Fibroblast of pulmonary artery (primary cell): ENCODE measurements around the gene LEF1.

ENCODE experiments used
- DNase-seq: peaks from one replicate; pipeline ENCODE4 v3.0.0-alpha.2; 2010; ENCODE audit warnings: low read depth
- H3K4me3 ChIP-seq: replicated peaks from 2 replicates; pipeline ENCODE4 v1.5.1; 2011; ENCODE audit warnings: low read depth, mild to moderate bottlenecking, control low read depth, low read length, moderate library complexity
- TF ChIP-seq, protein P1 (sequence below): IDR thresholded peaks from 2 replicates; pipeline ENCODE4 v1.5.1; 2011; ENCODE audit warnings: mild to moderate bottlenecking, control low read depth, low read length, inconsistent platforms; ENCODE audit errors: missing control alignments

The LEF1 gene

DNA sequence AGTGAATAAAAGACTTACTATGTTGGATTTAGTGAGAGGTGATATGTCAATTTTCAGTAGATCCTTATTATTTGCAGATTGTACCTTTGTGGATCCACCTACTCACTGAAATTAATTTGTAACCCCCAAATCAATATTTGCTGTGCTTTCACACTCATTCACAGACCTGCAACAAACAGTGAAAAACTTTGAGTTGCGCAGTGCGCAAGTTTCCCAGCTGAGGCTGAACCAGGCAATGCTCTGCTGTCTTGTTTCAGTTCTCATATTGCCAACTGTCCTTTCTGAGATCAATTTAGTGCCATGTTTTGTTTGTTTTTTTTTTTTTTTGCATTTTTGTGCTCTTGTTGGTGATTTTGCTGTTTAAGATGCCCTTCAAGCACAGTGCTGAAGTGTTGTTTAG, 40.8 kb upstream of the LEF1 start:
- TF ChIP-seq, protein P1, sequence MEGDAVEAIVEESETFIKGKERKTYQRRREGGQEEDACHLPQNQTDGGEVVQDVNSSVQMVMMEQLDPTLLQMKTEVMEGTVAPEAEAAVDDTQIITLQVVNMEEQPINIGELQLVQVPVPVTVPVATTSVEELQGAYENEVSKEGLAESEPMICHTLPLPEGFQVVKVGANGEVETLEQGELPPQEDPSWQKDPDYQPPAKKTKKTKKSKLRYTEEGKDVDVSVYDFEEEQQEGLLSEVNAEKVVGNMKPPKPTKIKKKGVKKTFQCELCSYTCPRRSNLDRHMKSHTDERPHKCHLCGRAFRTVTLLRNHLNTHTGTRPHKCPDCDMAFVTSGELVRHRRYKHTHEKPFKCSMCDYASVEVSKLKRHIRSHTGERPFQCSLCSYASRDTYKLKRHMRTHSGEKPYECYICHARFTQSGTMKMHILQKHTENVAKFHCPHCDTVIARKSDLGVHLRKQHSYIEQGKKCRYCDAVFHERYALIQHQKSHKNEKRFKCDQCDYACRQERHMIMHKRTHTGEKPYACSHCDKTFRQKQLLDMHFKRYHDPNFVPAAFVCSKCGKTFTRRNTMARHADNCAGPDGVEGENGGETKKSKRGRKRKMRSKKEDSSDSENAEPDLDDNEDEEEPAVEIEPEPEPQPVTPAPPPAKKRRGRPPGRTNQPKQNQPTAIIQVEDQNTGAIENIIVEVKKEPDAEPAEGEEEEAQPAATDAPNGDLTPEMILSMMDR, result no peak
- H3K4me3 ChIP-seq, result no peak overlapping the region
- DNase-seq, result no peak

DNA sequence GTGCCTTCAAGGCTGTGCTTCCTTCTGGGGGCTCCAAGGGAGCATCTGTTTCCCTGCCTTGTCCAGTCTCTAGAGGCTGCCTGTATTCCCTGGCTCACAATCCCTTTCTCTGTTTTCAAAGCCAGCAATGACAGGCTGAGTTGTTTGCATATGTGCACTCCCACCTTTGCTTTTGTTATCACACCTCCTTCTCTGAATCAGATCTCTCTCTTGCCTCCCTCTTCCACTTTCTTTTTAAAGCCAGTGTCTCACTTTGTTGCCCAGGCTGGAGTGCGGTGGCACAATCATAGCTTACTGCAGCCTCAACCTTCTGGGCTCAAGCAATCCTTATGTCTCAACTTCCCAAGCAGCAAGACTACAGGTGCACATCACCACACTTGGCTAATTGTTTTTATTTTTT, 37.1 kb upstream of the LEF1 start:
- H3K4me3 ChIP-seq, result no peak overlapping the region
- no peak for DNase-seq
- TF ChIP-seq, protein P1, result no peak

DNA sequence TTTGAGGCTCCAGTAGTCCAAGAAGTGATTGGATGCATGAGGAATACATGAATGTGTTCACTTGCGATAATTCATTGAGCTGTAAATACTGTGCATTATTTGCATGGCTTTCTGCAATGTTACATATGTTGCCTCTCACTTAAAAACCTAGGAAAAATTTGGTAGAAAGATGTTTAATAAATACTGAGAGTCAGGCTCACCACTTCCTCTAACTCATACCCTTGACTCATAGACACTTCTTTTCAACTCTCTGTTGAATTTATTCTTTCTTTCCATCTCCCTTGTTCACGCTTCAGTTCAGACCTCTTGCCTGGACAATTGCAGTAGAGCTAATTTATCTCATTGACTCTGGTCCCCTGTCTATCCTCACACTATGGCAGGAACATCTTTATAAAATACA, 35.8 kb upstream of the LEF1 start:
- no peak for DNase-seq
- no peak overlapping the region for H3K4me3 ChIP-seq
- TF ChIP-seq, protein P1, result no peak

DNA sequence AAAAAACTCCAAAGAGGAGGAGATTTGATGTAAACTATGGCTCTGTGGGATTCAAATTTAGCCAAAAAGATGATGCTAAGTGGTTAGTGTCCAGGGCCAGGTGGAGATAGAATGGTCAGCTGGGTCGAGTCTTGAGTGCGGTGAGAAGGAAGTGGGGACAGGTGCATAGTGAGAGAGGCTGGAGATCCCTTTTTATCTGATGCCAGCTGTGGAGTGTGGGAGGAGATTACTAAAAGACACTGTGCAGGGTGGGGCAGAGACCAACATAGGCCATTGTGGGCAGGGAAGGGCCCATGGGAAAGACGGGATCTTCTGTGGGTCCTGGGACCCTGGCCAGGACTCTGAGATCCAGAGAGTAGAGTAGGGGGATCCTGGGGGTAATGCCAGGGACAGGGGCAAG, 34.6 kb upstream of the LEF1 start:
- no peak overlapping the region for H3K4me3 ChIP-seq
- no peak for DNase-seq
- TF ChIP-seq, protein P1, result no peak

DNA sequence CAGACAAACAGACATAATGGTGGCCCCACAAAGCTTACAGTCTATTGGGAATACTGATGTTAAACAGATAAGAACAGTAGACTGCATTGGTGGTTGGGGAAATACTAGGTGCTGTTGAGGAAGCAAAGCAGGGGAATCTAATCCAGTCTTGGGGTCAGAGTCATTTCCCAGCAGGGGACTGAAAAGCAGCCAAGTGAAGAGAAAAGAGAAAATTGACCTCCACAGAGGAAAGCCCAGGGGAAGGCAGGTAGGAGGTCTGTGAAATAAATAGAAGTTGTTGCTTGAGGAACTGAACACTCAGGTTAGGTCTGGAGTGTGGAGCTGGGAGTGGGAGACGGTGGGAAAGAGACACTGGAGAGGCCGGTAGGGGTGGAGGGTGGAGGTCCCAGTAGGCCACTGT, 33.0 kb upstream of the LEF1 start:
- H3K4me3 ChIP-seq, result no peak overlapping the region
- no peak for DNase-seq
- TF ChIP-seq, protein P1, result no peak

DNA sequence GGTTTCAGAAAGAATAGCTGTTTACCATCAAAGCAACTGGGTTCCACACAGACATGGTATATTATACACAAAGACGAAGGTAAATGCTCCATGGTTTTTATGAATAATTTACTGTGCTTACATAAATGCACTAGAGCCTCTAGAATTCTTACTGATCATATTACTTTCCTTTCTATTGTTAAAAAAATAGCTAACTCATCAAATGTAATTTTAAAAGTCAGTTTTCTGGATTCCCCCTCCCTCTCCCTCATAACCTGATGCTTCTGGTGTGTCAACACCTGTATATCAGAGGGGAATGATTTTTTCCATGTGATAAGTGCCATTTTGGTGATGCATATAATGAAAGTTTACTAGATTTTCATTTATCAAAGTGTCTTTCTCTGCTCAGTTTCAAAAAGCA, 31.1 kb upstream of the LEF1 start:
- TF ChIP-seq, protein P1, result no peak
- DNase-seq, result no peak
- no peak overlapping the region for H3K4me3 ChIP-seq

DNA sequence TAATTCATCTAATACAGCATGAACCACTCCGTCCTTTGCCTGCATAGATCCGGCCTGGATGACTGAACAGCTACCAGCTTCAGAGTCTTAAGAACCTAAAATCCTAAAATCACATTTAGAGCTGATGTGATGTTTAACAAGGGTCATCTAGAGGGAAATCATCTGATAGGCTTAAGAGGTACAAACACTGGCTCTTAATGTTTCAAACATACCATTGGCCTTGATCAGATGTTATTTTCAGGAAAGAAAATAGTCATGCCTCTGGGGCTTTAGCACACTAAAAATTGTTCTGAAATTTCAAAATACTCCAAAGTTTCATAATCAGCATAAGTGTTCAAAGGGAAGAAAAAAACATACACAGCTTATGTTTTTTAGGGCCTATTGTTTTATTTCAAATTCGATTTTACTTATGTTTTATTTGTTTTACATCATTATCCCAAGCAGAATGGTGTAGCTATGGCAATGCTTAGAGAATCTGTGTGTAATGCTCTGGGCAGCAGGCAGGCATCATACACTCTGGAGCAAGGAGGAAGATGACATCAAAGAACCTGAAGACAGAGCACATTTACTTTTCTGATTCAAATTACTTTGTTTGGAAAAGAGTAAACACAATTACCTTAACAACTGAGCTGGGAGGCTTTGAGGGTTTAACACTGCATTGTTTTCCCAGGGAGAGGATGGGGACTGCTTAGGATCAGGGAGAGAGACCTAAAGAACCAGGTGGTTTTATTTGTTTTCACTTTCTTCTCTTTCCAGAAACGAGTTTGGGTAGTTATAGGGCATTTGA, 25.3 kb upstream of the LEF1 start:
- TF ChIP-seq, protein P1, result no peak
- no peak for DNase-seq
- H3K4me3 ChIP-seq, result no peak overlapping the region
